Stimulated activated CD4-positive, alpha-beta T cell treated with anti-CD3 and anti-CD28 coated beads, TNF-alpha, amount 100 ng/mL, for 4 hours (primary cell): Measurements from ENCODE around the gene H6PD.
A peak's percentile ranks its signal among the peaks of the same experiment; 100 is the strongest.

Experiments
- DNase-seq, 3 experiments: peaks; one replicate each; pipeline ENCODE4 v3.0.0-alpha.2; 2020; ENCODE audit warnings: low read depth in 3 of 3

H6PD gene

DNA sequence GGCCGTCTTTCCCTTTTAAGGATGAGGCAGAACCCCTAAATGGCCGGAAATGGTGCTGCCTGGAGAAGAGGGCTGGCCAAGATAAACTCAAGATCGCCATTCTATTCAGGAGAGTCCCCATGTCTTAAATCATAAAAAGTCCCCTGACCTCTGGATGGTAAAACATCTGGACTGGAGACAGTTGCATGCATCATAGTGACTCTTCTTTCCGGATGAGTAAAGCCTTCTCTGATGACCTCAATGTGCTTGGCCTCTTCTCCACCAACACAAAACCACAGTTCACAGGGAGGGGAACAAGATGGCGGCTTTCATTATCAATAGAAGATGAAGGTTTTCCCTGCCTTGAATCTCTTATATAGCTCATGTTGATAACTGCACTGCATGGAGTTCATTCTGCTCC lies 27.5 kb upstream of the H6PD start:
- no peak for DNase-seq

DNA sequence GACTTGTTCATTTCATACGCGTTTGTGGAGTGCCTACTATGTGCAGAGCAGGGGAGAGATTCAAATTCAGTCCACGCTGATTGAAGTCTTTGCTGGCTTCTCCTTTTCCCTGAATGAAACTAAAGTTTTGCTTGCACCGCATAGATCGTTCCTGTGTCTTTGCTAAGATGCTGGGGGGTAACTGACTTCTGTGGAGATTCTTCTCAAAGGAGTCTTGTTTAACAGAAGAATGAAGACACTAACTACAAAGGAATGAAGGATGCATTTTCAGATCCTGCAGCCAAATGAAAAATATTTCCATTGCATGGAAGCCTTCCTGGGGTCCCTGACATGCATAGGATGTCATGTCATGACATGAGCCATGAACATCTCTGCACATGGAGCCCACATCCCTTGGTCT lies 26.9 kb upstream of the H6PD start:
- no peak for DNase-seq

DNA sequence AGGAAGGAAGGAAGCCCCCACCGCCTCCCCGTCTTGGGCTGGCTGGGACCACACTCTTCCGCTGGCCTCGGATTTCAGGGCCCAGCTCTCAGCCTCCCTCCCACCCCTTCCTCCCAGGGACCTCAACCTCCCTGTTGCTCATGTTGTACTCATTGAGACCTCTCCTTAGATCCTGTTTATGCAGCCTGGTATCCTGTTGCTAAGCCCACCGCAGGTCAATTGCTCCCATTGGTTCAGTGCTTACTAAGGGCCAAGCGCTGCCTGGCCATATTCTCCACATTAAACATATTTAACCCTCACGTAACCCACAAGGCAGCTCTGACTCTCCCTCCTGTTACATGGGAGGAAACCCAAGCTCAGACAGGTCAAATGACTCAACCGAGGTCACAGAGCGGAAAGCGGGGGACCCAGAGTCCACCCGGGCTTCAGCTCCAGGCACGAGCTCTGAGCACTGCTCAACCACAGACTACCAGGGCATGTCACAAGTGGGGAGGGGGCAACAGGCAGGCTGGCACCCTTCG lies 23.2 kb upstream of the H6PD start:
- no peak for DNase-seq

DNA sequence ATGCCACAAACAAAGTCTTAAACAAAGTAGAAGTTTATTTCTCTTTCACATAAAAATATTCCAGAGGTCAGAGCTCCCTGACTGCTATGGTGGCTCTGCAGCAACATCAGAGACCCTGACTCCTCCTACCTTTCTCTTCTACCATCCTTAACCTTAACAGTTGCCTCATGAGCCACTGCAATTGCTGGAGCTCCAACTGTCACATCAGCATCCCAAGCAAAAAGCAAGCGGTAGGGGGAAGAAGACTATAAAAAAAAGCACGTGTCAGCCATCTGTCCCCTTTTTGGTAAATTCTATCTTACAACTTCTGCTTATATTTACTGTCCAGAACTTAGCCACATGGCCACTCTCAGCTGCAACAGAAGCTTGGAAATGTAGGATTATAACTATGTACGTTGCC lies 21.8 kb upstream of the H6PD start:
- no peak for DNase-seq

DNA sequence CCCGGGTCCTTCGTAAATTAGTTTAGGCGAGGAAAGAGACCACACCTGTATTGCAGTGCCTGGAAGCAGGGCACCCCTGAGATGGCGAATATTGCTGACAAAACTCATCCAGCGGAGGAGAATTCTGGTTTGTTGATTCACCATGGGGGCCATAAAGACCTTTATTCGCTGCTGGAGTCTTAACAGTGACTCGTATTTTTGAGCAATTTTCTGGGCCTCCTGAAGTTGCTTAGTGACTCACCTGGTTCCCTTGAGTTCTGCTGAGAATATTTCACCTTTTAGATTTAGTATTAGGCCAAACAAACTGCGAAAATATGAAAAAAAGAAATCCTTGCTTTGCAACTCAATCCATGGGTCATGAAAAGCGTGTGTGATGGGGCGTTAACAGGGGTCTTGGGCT lies 20.6 kb upstream of the H6PD start:
- DNase-seq: no peak

DNA sequence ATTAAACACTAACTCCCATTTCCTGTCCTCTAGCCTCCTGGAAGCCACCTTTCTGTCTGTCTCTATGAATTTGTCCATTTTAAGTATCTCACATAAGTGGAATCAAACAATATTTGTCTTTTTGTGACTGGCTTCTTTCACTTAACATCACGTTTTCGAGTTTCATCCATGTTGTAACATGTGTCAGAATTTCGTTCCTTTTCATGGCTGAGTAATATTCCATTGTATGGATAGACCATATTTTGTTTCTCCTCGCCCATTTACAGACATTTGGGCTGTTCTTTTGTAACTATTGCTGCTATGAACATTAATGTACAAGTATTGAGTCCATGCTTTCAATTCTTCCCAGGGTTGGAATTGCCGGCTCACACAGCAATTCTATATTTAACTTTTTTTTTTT lies 15.7 kb upstream of the H6PD start:
- no peak for DNase-seq

DNA sequence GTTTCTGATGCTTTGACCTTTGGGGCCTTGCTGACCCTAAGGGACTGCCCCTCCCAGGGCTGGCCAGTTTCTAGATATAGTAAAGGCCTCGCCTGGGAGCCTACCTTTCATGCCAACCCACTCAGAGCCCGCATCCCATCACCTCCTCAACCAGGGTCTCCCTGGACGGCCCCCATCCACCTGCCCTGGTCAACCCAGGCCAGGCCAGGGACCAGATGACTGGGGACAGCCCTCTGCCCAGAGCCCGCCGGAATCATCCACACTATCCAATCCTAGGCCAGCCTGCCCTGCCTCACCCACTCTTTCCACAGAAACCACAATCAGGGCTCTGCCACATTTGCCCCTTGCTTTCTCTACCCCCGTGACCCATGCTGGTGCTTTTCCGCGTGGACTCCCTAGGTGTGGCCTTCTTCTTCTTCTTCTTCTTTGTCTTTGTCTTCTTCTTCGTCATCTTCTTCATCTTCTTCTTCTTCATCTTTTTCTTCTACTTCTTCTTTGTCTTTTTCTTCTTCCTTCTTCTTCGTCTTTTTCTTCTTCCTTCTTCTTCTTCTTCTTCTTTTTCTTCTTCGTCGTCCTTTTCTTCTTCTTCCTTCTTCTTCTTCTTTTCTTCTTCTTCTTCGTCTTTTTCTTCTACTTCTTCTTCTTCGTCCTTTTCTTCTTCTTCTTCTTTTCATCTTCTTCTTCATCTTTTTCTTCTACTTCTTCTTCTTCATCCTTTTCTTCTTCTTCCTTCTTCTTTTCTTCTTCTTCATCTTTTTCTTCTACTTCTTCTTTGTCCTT lies 11.5 kb upstream of the H6PD start:
- DNase-seq: no peak

DNA sequence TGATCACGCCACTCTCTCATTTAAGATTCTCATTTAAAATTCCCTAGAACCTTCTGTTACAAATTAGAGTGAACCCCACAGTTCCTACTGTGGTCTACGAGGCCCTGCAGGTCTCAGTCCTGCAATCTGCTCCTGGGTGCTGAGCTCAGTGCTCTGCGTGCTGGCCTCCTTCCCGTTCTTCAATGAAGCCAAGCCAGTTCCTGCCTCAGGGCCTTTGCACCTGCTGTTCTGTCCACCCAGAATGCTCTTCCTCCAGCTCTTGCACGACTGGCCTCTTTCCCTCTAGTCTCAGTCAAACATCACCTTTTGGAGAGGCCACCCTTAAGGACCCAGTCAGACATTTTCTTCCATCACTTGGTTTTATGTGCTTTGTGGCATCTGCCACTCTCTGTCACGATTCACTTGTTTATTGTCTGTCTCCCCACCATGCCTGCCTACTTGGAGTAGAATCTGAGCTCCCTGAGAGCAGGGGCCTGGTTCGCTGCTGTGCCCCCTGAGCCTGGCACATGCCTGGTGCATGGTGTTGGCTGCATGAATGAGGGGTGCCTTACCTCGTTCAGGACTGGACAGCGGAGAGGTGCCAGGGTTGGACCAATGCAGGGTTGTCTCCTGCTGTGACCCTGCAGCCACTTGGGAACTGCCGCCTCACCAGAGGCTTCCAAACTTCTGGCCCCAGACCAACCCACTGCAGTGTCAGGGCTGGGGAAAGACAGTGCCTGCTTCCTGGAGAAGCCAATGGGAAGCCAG lies 9.7 kb upstream of the H6PD start:
- DNase-seq: no peak

DNA sequence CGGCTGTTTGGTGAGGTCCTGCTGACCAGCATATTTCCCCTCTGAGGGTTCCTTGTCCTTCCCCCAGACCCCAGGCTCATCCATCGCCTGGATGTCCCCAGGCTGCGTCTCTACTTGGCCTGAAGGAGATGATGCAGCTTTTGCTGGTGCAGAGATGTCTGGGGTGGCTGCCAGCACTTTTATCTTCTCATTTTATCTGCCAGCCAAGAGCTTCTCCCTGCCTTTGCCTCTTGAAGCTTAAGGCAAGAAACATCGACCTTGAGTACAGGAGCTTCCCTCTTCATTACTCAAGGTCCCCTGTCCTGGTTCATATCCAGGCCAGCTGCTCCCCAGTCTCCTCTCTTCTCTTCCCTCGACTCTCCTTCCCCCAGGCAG lies 9.2 kb upstream of the H6PD start:
- DNase-seq: no peak

DNA sequence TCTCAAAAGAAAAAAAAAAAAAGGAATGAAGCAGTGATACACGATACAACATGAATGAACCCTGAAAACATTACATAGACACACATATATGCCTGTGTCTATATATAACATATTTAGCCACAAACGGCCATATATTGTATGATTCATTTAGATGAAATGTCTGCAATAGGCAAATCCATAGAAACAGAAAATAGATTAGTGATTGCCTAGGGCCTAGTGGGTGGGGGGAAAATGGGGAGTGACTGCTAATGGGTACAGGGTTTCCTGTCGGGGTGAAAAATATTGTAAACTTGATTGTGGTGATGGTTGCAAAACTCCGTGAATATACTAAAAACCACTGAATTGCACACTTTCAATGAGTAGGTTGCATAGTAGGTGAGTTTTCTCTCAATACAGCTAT lies 6.0 kb upstream of the H6PD start:
- DNase-seq: no peak

DNA sequence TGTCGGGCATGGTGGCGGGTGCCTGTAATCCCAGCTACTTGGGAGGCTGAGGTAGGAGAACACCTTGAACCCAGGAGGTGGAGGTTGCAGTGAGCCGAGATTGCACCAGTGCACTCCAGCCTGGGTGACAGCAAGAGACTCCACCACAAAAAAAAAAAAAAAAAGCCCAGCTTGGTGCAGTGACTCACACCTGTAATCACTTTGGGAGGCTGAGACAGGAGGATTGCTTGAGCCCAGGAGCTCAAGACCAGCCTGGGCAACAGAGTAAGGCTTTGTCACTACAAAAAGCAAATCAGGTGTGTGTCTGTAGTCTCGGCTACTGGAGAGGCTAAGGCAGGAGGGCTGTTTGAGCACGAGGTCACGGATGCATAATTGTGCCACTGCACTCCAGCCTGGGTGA lies 5.0 kb upstream of the H6PD start:
- DNase-seq: no peak

DNA sequence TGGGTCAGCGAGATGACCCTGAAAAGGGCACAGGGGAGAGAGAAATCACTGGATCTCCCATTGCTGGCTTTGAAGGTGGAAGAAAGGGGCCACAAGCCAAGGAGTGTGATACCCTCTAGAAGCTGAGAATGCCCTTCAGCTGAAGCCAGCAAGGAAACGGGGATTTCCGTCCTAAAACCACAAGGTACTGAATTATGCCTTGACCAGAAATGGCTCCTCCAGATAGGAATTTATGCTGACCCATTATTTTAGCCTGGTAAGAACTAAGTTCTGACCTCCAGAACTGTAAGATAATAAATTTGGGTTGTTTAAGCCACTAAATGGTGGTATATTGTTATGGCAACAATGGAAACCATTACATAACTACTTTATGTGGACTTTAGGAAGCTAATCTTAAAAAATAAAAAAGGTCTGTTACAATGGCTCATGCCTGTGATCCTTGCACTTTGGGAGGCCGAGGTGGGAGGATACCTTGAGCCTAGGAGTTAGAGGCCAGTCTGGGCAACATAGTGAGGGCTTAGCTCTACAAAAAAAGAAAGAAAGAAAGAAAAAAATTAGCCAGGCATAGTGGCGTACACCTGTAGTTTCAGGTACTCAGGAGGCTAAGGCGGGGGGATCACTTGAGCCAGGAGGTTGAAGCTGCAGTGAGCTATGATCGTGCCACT lies 3.6 kb upstream of the H6PD start:
- no peak for DNase-seq

DNA sequence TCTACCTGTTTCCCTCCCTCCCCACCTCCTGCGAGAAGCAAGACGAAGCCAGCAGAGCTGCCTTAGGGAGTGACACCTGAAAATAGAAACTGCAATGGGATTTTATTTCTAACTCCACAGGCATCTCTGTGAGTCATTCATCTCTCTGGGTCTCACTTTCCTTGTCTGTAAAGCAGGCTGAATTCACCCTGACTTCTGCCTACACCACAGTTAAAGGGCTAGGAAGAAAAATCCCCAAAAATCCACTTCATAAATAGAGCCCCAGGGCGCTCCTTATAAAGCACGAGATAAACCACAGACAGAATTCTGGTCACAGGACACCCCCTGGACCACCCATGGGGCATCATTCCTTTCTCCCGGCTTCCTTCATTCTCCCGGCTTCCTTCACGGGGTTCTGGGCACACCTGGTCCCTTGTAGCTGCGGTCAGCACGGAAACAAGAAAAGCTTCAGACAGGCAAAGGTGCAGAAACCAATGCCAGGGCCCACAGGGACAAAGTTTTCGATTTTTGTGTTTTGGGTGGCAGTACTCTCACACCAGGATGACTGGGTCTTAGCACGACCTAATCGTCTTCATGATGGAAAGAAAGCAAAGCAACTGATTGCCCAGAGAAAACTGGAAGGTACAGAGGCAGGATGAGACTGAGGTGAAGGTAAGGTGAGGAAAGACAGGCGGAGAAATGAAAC lies 2.8 kb upstream of the H6PD start:
- DNase-seq: no peak

DNA sequence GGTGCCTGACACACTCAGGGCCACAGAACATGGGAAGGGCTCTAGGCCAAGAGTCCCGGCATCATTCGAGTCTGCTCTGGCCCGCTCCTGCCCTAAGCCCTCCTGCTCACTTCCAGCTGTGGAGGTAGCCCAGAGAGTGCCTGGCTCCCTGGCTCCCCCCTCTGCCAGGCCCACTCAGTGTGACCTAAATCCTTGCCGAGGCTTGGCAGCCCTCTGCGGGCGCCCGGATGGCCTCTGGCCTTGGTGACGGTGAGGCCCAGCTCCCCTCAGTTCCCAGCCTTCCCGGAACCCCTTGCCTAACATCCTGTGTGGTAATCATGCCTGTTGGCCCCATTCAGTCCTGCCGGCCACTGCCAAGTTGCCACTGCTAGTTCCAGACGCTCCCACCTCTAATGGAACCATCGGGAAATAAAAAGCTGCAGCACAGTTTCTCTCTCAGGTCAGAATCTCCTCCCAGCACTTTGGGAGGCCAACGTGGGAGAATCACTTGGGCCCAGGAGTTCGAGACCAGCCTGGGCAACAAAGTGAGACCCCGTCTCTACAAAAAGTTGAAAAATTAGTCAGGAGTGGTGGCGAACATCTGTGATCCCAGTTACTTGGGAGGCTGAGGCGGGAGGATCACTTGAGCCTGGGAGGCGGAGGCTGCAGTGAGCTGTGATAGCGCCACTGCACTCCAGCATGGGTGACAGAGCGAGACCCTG lies 1.2 kb upstream of the H6PD start:
- no peak for DNase-seq

DNA sequence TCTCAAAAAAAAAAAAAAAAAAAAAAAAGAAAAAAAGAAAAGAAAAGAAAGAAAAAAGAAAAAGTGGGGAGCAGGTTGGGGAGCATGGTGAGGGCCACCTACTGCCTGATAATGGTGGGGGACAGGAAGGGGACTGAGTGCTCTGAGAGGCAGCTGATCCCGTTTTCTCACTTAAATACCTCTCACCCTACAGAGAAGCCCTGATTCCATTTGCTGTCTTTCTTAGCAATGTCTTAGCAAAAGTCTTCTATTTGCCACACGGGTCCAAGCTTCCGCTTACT lies 692 bp upstream of the H6PD start:
- no peak for DNase-seq

DNA sequence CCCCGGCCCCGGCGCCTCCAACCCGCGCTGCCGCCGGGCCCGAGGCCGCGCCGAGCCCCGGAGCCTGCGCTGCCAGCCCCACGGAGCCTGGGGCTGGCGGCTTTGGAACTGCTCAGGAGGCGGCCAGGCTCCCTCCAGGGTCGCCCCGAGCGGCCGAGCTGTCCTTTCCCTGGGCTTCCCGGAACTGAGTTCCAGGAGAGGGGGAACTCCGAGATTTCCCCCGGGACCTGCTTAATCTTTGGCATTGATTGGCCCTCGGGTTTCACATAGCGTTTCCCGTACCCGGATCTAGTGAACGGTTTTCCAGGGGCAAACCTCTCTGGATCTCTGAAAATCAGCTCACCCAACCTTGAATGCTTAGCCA lies 504 bp downstream of the H6PD start:
- DNase-seq: no peak

DNA sequence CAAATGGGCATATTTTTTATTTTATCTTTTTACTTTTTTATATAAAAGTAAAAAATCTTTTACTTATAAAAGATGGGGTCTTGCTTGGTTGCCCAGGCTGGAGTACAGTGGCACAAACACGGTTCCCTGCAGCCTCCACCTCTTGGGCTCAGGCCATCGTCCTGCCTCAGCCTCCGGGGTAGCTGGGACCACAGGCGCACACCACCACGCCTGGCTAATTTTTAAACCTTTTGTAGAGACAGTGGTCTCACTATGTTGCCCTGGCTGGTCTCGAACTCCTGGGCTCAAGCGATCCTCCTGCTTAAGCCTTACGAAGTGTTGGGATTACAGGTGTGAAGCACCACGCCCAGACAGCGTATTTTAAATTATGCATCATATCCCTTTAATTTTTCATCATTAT lies 986 bp downstream of the H6PD start:
- no peak for DNase-seq

DNA sequence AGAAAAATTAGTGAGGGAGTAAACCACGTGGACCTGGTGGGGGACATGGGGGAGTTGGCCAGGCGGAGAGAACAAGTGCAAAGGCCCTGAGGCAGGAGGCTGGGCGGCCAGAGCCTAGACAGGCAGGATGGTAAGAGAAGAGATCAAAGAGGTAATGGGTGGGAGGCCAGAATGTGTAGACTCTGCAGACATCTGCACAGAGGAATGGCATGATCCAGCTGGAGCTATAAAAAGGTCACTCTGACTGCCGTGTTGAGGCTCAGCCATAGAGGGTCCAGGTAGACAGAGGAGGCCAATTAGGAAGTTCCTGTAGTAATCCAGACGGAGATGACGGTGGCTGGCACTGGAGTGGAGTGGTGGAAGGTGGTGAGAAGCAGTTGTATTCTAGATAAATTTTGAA lies 3.6 kb downstream of the H6PD start:
- DNase-seq: no peak

DNA sequence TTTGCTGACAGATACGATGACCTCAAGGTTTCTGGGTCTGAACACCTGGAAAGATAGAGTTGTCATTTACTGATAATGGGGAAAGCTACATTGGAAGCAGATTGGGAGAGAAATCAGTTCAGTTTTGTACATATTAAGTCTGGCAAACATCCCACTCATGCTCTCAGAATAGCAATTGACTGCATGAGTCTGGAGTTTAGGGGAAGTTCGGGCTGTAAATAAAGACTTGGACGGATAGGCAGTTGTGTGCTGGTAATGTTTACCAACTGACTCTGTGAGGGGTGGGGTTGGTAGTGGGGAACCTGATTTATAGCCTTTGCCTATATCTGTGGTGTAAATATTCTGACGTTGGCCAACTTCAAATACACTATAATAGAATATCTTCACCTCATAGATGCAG lies 4.0 kb downstream of the H6PD start:
- no peak for DNase-seq

DNA sequence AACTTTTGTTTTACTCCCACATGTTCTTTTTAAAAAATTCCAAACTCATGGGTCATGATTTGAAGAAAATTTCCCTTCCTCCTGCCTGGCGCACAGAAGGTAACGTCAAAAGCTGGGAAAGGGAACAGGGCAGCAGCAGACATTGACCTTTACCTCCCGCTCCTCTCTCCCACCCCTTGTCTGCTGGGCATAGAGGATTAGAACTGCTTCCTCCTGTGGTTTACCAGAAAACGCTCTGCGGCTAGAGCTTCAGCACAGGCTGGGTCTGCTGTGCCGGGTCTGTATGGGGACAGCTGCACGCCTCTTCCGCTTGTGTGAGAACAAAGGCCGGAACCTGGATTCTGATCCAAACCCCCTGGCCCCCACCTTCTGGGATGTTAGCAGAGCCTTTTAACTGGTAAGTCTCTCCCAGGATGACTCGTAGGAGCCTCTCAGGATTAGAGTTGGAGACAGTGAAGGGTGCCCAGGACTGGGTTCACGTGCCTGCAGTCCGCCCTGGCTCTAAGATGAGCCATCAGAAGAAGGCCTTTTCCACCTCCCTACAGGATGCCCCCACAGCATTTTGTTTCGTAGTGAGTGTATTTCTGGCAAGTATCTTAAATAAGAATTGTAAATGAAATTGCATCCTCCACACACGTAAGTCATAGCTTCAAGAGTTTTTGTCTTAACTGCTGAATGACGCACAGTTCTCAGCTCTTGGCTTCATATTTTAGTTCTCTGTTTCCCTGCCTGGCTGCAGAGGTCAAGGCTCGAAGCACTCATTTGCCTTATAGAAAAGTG lies 5.2 kb downstream of the H6PD start:
- peak in 1 of 3 experiments; percentile 17 for DNase-seq
